Measurements from ENCODE around the gene IL1RL1. TPM values are rescaled to one million over a fixed set of nuclear protein-coding genes. Genes with fewer than 3 reads are reported as not detected.

The IL1RL1 gene
- total RNA-seq, 2 experiments from 2014 or later, result not detected

GRCh38 chr2:102356381-102356712 lies 45.0 kb downstream of the IL1RL1 start:
- H3K9me3 ChIP-seq (ENCODE audit: low read length), result no peaks in the 10 kb centered on the region
- intact Hi-C loops (cut with micrococcal nuclease; ENCODE audit: unreplicated experiment), result no loop called here
- no peaks in the 10 kb centered on the region for H3K79me2 ChIP-seq (ENCODE audit: insufficient read depth, low read depth, low read length)
- no peak overlapping the region for H3K4me2 ChIP-seq (ENCODE audit: low read length)
- no peaks in the 10 kb centered on the region for H3K4me1 ChIP-seq (ENCODE audit: insufficient read depth, low read length, poor library complexity, severe bottlenecking)
- CTCF ChIA-PET (ENCODE audit: unreplicated experiment), result no interaction called here
- H4K20me1 ChIP-seq (ENCODE audit: insufficient read depth, low read length), result no peaks in the 10 kb centered on the region
- H2AFZ ChIP-seq (ENCODE audit: low read length), result no peak overlapping the region
- no peak for TF ChIP-seq CTCF (conservative IDR thresholded peaks at IDR 0.05; ENCODE audit: low read length)
- no peak for TF ChIP-seq EZH2phosphoT487 (IDR thresholded peaks at IDR 0.05; ENCODE audit: borderline replicate concordance, low read depth, low read length)
- no peak for DNase-seq (ENCODE audit: low spot score)
- H3K9me2 ChIP-seq (ENCODE audit: insufficient read depth, low read length), result no peaks in the 10 kb centered on the region
- H3K36me3 ChIP-seq (ENCODE audit: insufficient read depth, low read length), result no peaks in the 10 kb centered on the region
- no peak overlapping the region for H3K4me3 ChIP-seq (ENCODE audit: low read depth, low read length, poor library complexity, severe bottlenecking)
- POLR2A ChIA-PET, result no interaction called here
- H3K27ac ChIP-seq (ENCODE audit: low read depth, low read length, poor library complexity, severe bottlenecking), result no peak overlapping the region
- no TSS peak for BruUV-seq (replicated peaks)

- Histone ChIP-seq H2AFZ (ENCODE audit: low read length) (no peak overlapping the region), H3K9me2 (ENCODE audit: insufficient read depth, low read length) (no peaks in the 10 kb centered on the region), H3K4me1 (ENCODE audit: insufficient read depth, low read length, poor library complexity, severe bottlenecking) (no peaks in the 10 kb centered on the region), H3K36me3 (ENCODE audit: insufficient read depth, low read length) (no peaks in the 10 kb centered on the region), H3K27ac (ENCODE audit: low read depth, low read length, poor library complexity, severe bottlenecking) (no peak overlapping the region), H3K4me2 (ENCODE audit: low read length) (no peak overlapping the region), H3K79me2 (ENCODE audit: insufficient read depth, low read depth, low read length) (no peaks in the 10 kb centered on the region), H3K9me3 (ENCODE audit: low read length) (no peaks in the 10 kb centered on the region), H4K20me1 (ENCODE audit: insufficient read depth, low read length) (no peaks in the 10 kb centered on the region), H3K4me3 (ENCODE audit: low read depth, low read length, poor library complexity, severe bottlenecking) (no peak overlapping the region)
- POLR2A ChIA-PET, result no interaction called here
- intact Hi-C loops (cut with micrococcal nuclease; ENCODE audit: unreplicated experiment), result no loop called here
- BruUV-seq (replicated peaks), result no TSS peak
- DNase-seq (ENCODE audit: low spot score), result no peak
- TF ChIP-seq EZH2phosphoT487 (IDR thresholded peaks at IDR 0.05; ENCODE audit: borderline replicate concordance, low read depth, low read length), result no peak
- TF ChIP-seq CTCF (conservative IDR thresholded peaks at IDR 0.05; ENCODE audit: low read length), result no peak
- CTCF ChIA-PET (ENCODE audit: unreplicated experiment), result no interaction called here
Measured at GRCh38 chr2:102356741-102357140, 45.4 kb downstream of the IL1RL1 start.

GRCh38 chr2:102357937-102358336 lies 46.6 kb downstream of the IL1RL1 start:
- Histone ChIP-seq H3K4me2 (ENCODE audit: low read length) (no peak overlapping the region), H3K4me3 (ENCODE audit: low read depth, low read length, poor library complexity, severe bottlenecking) (no peak overlapping the region), H3K36me3 (ENCODE audit: insufficient read depth, low read length) (no peaks in the 10 kb centered on the region), H3K27ac (ENCODE audit: low read depth, low read length, poor library complexity, severe bottlenecking) (no peak overlapping the region), H2AFZ (ENCODE audit: low read length) (no peak overlapping the region), H3K4me1 (ENCODE audit: insufficient read depth, low read length, poor library complexity, severe bottlenecking) (no peaks in the 10 kb centered on the region), H3K9me3 (ENCODE audit: low read length) (no peaks in the 10 kb centered on the region), H4K20me1 (ENCODE audit: insufficient read depth, low read length) (no peaks in the 10 kb centered on the region), H3K9me2 (ENCODE audit: insufficient read depth, low read length) (no peaks in the 10 kb centered on the region), H3K79me2 (ENCODE audit: insufficient read depth, low read depth, low read length) (no peaks in the 10 kb centered on the region)
- BruUV-seq (replicated peaks), result no TSS peak
- CTCF ChIA-PET (ENCODE audit: unreplicated experiment), result no interaction called here
- TF ChIP-seq CTCF (conservative IDR thresholded peaks at IDR 0.05; ENCODE audit: low read length) (no peak), EZH2phosphoT487 (IDR thresholded peaks at IDR 0.05; ENCODE audit: borderline replicate concordance, low read depth, low read length) (no peak)
- DNase-seq (ENCODE audit: low spot score), result no peak
- intact Hi-C loops (cut with micrococcal nuclease; ENCODE audit: unreplicated experiment), result no loop called here
- POLR2A ChIA-PET, result no interaction called here
